Measurements from ENCODE around the gene ITGAL.

- TF ChIP-seq POLR2A (IDR thresholded peaks at IDR 0.05) (no peak), CTCF (IDR thresholded peaks at IDR 0.05) (no peak)
These were observed 61.3 kb downstream of the ITGAL start for GRCh38 chr16:30533748-30534367.
